H1 (cell line): ENCODE measurements around the gene ELP5. TPM values are rescaled to one million over a fixed set of nuclear protein-coding genes. Genes with fewer than 3 reads are reported as not detected.
A peak's percentile ranks its signal among the peaks of the same experiment; 100 is the strongest.

Source experiments
- CBX5 ChIP-seq: fragments of 300-800, 300-1000 bp; sonication (generic); IDR thresholded peaks from 2 replicates; pipeline ENCODE4 v1.7.1; 2016; ENCODE audit warnings: antibody characterized with exemption, low read length, low read depth
- CEBPB ChIP-seq: IDR thresholded peaks from 2 replicates; pipeline ENCODE4 v1.6.1; 2012; ENCODE audit warnings: low read depth, low read length
- FOSL1 ChIP-seq: IDR thresholded peaks from 2 replicates; pipeline ENCODE4 v1.6.1; 2011; ENCODE audit warnings: mild to moderate bottlenecking, low read depth, low read length, moderate library complexity; ENCODE audit not compliant: insufficient read depth
- POLR2A ChIP-seq, 2 experiments: IDR thresholded peaks; 1 replicate in 1 of 2; 2 replicates in 1 of 2; pipeline ENCODE4 v1.6.1; 2011; ENCODE audit warnings: low read depth in 2 of 2, low read length in 2 of 2, mild to moderate bottlenecking in 2 of 2; ENCODE audit errors: control extremely low read depth in 1 of 2
- RAD21 ChIP-seq, 2 experiments: IDR thresholded peaks in 1 of 2; conservative IDR thresholded peaks in 1 of 2; 2 replicates each; pipeline ENCODE4 v1.6.1; 2011; ENCODE audit warnings: low read depth in 2 of 2, low read length in 2 of 2, improper control_type of control experiment in 1 of 2, inconsistent platforms in 1 of 2, mild to moderate bottlenecking in 1 of 2, moderate library complexity in 1 of 2
- RBBP5 ChIP-seq: IDR thresholded peaks from 2 replicates; pipeline ENCODE4 v1.7.1; 2012; ENCODE audit warnings: low read depth, mild to moderate bottlenecking, inconsistent platforms, low read length, moderate library complexity, borderline replicate concordance
- SRF ChIP-seq: IDR thresholded peaks from 2 replicates; pipeline ENCODE4 v1.6.1; 2011; ENCODE audit warnings: mild to moderate bottlenecking, low read depth, low read length, moderate library complexity
- SUZ12 ChIP-seq: fragments of 200-600 bp; sonication (generic); IDR thresholded peaks from 2 replicates; pipeline ENCODE4 v1.6.1; 2012; ENCODE audit warnings: mild to moderate bottlenecking, inconsistent platforms, low read length, moderate library complexity, mixed read lengths
- polyA plus RNA-seq, 7 experiments: library from polyadenylated mRNA; depleted of rRNA in 3 of 7; stranded (reverse) in 5 of 7; unstranded in 2 of 7; fragments of >200 nt in 5 of 7; fragments of 200-250 nt in 2 of 7; gene quantifications; 1 replicate in 5 of 7; 2 replicates in 1 of 7; 4 replicates in 1 of 7; pipeline versions ENCODE4 v1.2.1 to v1.2.3, GENCODE V29; 2011 to 2013; ENCODE audit warnings: missing spikeins in 2 of 7, mixed read lengths in 2 of 7
- total RNA-seq: library from RNA; stranded (reverse); fragmentation: NEBNext Ultra II Directional; extraction: Animal tissue kit (Norgen Biotek cat#: 25700); gene quantifications from 2 replicates; pipeline ENCODE4 v1.2.1, GENCODE V29; 2021
- TF ChIP-seq, protein P1 (sequence below): fragments of 300-600 bp; sonication (generic); IDR thresholded peaks from 2 replicates; pipeline ENCODE4 v1.7.1; 2012; ENCODE audit warnings: low read length, moderate library complexity, mild to moderate bottlenecking, inconsistent platforms; ENCODE audit not compliant: insufficient replicate concordance

ELP5 gene
- total and polyA plus RNA-seq, 2 of the 8 experiments (the other 6 are each of a cell fraction or from before 2014, with no cell fraction given) = 75.4 to 107 TPM

DNA sequence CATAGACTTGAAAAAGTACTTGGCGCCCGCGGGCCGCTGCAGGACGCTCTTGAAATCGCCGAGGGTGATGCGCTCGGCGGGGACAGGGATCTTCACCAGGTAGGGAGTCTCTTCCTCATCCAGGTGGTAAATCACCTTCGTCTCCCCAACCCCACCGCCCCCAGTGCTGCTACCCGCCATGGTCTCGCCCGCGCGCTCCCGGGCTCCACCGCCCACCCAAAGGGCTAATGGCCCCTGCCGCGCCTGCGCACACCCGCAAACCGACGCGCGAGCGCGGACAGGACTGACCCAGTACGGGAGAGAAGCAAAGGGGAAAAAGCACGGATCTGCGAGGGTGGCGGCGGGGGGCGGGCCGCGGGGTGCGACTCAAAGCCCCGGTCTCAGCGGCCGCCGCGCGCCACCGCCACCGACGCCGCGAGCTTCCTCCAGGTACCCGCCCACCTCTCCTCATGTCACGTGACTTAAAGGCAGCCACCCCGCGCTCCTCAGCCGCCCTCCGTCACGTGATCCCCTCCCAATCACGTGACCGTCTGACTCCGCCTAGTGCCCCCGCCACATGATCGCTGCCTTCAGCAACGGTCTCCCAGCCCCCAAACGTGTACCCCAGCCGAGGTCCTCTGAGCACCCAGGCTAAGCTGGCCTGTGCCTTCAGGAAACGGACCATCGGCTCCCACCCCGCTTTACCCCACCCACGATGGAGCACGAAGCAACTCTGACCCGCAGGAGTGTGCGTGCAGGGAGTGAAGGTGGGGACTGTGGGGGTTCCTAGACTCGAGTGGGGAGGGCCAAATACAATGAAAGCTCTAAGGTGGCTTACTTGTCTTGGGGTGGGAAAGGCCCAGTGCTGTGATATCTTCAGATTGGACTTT, 17.7 kb upstream of the ELP5 start, which contains the start of gene DVL2 (continued):
- TF ChIP-seq, protein P1, sequence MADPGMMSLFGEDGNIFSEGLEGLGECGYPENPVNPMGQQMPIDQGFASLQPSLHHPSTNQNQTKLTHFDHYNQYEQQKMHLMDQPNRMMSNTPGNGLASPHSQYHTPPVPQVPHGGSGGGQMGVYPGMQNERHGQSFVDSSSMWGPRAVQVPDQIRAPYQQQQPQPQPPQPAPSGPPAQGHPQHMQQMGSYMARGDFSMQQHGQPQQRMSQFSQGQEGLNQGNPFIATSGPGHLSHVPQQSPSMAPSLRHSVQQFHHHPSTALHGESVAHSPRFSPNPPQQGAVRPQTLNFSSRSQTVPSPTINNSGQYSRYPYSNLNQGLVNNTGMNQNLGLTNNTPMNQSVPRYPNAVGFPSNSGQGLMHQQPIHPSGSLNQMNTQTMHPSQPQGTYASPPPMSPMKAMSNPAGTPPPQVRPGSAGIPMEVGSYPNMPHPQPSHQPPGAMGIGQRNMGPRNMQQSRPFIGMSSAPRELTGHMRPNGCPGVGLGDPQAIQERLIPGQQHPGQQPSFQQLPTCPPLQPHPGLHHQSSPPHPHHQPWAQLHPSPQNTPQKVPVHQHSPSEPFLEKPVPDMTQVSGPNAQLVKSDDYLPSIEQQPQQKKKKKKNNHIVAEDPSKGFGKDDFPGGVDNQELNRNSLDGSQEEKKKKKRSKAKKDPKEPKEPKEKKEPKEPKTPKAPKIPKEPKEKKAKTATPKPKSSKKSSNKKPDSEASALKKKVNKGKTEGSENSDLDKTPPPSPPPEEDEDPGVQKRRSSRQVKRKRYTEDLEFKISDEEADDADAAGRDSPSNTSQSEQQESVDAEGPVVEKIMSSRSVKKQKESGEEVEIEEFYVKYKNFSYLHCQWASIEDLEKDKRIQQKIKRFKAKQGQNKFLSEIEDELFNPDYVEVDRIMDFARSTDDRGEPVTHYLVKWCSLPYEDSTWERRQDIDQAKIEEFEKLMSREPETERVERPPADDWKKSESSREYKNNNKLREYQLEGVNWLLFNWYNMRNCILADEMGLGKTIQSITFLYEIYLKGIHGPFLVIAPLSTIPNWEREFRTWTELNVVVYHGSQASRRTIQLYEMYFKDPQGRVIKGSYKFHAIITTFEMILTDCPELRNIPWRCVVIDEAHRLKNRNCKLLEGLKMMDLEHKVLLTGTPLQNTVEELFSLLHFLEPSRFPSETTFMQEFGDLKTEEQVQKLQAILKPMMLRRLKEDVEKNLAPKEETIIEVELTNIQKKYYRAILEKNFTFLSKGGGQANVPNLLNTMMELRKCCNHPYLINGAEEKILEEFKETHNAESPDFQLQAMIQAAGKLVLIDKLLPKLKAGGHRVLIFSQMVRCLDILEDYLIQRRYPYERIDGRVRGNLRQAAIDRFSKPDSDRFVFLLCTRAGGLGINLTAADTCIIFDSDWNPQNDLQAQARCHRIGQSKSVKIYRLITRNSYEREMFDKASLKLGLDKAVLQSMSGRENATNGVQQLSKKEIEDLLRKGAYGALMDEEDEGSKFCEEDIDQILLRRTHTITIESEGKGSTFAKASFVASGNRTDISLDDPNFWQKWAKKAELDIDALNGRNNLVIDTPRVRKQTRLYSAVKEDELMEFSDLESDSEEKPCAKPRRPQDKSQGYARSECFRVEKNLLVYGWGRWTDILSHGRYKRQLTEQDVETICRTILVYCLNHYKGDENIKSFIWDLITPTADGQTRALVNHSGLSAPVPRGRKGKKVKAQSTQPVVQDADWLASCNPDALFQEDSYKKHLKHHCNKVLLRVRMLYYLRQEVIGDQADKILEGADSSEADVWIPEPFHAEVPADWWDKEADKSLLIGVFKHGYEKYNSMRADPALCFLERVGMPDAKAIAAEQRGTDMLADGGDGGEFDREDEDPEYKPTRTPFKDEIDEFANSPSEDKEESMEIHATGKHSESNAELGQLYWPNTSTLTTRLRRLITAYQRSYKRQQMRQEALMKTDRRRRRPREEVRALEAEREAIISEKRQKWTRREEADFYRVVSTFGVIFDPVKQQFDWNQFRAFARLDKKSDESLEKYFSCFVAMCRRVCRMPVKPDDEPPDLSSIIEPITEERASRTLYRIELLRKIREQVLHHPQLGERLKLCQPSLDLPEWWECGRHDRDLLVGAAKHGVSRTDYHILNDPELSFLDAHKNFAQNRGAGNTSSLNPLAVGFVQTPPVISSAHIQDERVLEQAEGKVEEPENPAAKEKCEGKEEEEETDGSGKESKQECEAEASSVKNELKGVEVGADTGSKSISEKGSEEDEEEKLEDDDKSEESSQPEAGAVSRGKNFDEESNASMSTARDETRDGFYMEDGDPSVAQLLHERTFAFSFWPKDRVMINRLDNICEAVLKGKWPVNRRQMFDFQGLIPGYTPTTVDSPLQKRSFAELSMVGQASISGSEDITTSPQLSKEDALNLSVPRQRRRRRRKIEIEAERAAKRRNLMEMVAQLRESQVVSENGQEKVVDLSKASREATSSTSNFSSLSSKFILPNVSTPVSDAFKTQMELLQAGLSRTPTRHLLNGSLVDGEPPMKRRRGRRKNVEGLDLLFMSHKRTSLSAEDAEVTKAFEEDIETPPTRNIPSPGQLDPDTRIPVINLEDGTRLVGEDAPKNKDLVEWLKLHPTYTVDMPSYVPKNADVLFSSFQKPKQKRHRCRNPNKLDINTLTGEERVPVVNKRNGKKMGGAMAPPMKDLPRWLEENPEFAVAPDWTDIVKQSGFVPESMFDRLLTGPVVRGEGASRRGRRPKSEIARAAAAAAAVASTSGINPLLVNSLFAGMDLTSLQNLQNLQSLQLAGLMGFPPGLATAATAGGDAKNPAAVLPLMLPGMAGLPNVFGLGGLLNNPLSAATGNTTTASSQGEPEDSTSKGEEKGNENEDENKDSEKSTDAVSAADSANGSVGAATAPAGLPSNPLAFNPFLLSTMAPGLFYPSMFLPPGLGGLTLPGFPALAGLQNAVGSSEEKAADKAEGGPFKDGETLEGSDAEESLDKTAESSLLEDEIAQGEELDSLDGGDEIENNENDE = no peak
- TF ChIP-seq SUZ12 = no peak
- peak; percentile 66 to 89 for TF ChIP-seq POLR2A (IDR thresholded peaks at IDR 0.05; ENCODE audit: control extremely low read depth in 1 of 2, low read depth in 2 of 2, low read length in 2 of 2)
- peak; percentile 69; the same call in 1 of the 2 replicates for TF ChIP-seq RBBP5
- no peak for TF ChIP-seq CBX5
- TF ChIP-seq RAD21 (IDR thresholded peaks at IDR 0.05 in 1 of 2, conservative IDR thresholded peaks at IDR 0.05 in 1 of 2; ENCODE audit: low read depth in 2 of 2, low read length in 2 of 2) = no peak; a peak in 1 of 4 replicates
- no peak for TF ChIP-seq FOSL1
- TF ChIP-seq SRF = no peak
- TF ChIP-seq CEBPB = no peak
